Measurements from ENCODE around the gene SFXN5. TPM values are rescaled to one million over a fixed set of nuclear protein-coding genes. Genes with fewer than 3 reads are reported as not detected.

The SFXN5 gene
- total RNA-seq, 1 donor from 2014 or later, result 12.7 TPM

- Mint-ChIP-seq H3K27me3 (ENCODE audit: unreplicated experiment) (no peaks in the 10 kb centered on the region), H3K27ac (ENCODE audit: unreplicated experiment) (no peak overlapping the region), H3K9me3 (ENCODE audit: unreplicated experiment) (no peaks in the 10 kb centered on the region), H3K4me1 (ENCODE audit: unreplicated experiment) (peaks cover 7% of the 10 kb centered on the region), H3K4me3 (ENCODE audit: unreplicated experiment) (no peak overlapping the region), H3K36me3 (ENCODE audit: unreplicated experiment) (peaks cover 4% of the 10 kb centered on the region)
- no peak for TF ChIP-seq CTCF (IDR thresholded peaks at IDR 0.05)
- DNase-seq (ENCODE audit: extremely low spot score, unreplicated experiment), result no peak
These were observed 112.7 kb downstream of the SFXN5 start for GRCh38 chr2:72958542-72959385.

- H3K27me3 Mint-ChIP-seq (ENCODE audit: unreplicated experiment), result no peaks in the 10 kb centered on the region
- H3K4me3 Mint-ChIP-seq (ENCODE audit: unreplicated experiment), result no peak overlapping the region
- H3K9me3 Mint-ChIP-seq (ENCODE audit: unreplicated experiment), result no peaks in the 10 kb centered on the region
These were observed 114.6 kb downstream of the SFXN5 start for GRCh38 chr2:72956936-72957335.

GRCh38 chr2:72956050-72956395 lies 115.5 kb downstream of the SFXN5 start:
- Mint-ChIP-seq H3K36me3 (ENCODE audit: unreplicated experiment) (peaks cover 4% of the 10 kb centered on the region), H3K27me3 (ENCODE audit: unreplicated experiment) (no peaks in the 10 kb centered on the region), H3K4me3 (ENCODE audit: unreplicated experiment) (no peak overlapping the region), H3K27ac (ENCODE audit: unreplicated experiment) (no peak overlapping the region), H3K4me1 (ENCODE audit: unreplicated experiment) (no peaks in the 10 kb centered on the region), H3K9me3 (ENCODE audit: unreplicated experiment) (no peaks in the 10 kb centered on the region)
- TF ChIP-seq CTCF (IDR thresholded peaks at IDR 0.05), result no peak
- DNase-seq (ENCODE audit: extremely low spot score, unreplicated experiment), result no peak

More at GRCh38 chr2:72956936-72957335, 114.6 kb downstream of the SFXN5 start:
- Mint-ChIP-seq H3K4me1 (ENCODE audit: unreplicated experiment) (no peaks in the 10 kb centered on the region), H3K27ac (ENCODE audit: unreplicated experiment) (no peak overlapping the region), H3K36me3 (ENCODE audit: unreplicated experiment) (peaks cover 4% of the 10 kb centered on the region)
- TF ChIP-seq CTCF (IDR thresholded peaks at IDR 0.05), result no peak
- no peak for DNase-seq (ENCODE audit: extremely low spot score, unreplicated experiment)

- H3K27ac Mint-ChIP-seq (ENCODE audit: unreplicated experiment), result no peak overlapping the region
- no peaks in the 10 kb centered on the region for H3K27me3 Mint-ChIP-seq (ENCODE audit: unreplicated experiment)
- no peaks in the 10 kb centered on the region for H3K4me1 Mint-ChIP-seq (ENCODE audit: unreplicated experiment)
- H3K9me3 Mint-ChIP-seq (ENCODE audit: unreplicated experiment), result no peaks in the 10 kb centered on the region
- no peak overlapping the region for H3K4me3 Mint-ChIP-seq (ENCODE audit: unreplicated experiment)
- peaks cover 4% of the 10 kb centered on the region for H3K36me3 Mint-ChIP-seq (ENCODE audit: unreplicated experiment)
- DNase-seq (ENCODE audit: extremely low spot score, unreplicated experiment), result no peak
- TF ChIP-seq CTCF (IDR thresholded peaks at IDR 0.05), result no peak
These were observed 116.1 kb downstream of the SFXN5 start for GRCh38 chr2:72955228-72956049.
